Measurements from ENCODE around the gene HOXA3.

- TF ChIP-seq EZH2 (IDR thresholded peaks at IDR 0.05; ENCODE audit: low read depth): no peak
- TF ChIP-seq, protein P1, sequence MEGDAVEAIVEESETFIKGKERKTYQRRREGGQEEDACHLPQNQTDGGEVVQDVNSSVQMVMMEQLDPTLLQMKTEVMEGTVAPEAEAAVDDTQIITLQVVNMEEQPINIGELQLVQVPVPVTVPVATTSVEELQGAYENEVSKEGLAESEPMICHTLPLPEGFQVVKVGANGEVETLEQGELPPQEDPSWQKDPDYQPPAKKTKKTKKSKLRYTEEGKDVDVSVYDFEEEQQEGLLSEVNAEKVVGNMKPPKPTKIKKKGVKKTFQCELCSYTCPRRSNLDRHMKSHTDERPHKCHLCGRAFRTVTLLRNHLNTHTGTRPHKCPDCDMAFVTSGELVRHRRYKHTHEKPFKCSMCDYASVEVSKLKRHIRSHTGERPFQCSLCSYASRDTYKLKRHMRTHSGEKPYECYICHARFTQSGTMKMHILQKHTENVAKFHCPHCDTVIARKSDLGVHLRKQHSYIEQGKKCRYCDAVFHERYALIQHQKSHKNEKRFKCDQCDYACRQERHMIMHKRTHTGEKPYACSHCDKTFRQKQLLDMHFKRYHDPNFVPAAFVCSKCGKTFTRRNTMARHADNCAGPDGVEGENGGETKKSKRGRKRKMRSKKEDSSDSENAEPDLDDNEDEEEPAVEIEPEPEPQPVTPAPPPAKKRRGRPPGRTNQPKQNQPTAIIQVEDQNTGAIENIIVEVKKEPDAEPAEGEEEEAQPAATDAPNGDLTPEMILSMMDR (conservative IDR thresholded peaks at IDR 0.05): no peak
Observed at GRCh38 chr7:27168265-27168947, 16.0 kb upstream of the HOXA3 start.
